Mesenchymal stem cell (in vitro differentiated cells and primary cell): ENCODE results near the gene RPS6KA1.

Experiments used
- DNase-seq: peaks from one replicate; pipeline ENCODE4 v3.0.0-alpha.2; 2013
- H2AFZ ChIP-seq: one replicate; pipeline ENCODE4 v1.6.1; 2013; ENCODE audit warnings: low read depth, mild to moderate bottlenecking, control low read depth, inconsistent platforms, low read length, moderate library complexity
- H2AK5ac ChIP-seq: 2 replicates; pipeline ENCODE4 v1.6.1; 2013; ENCODE audit warnings: low read length, moderate library complexity, mild to moderate bottlenecking, inconsistent platforms; ENCODE audit not compliant: severe bottlenecking
- H2BK120ac ChIP-seq: one replicate; pipeline ENCODE4 v1.6.1; 2013; ENCODE audit warnings: low read depth, mild to moderate bottlenecking, inconsistent platforms, low read length, moderate library complexity
- H2BK12ac ChIP-seq, 2 experiments: one replicate each; pipeline ENCODE4 v1.6.1; 2013; ENCODE audit warnings: inconsistent platforms in 2 of 2, low read length in 2 of 2, mild to moderate bottlenecking in 2 of 2, moderate library complexity in 2 of 2, control low read depth in 1 of 2
- H2BK15ac ChIP-seq: one replicate; pipeline ENCODE4 v1.6.1; 2013; ENCODE audit warnings: mild to moderate bottlenecking, low read depth, inconsistent platforms; ENCODE audit not compliant: poor library complexity, severe bottlenecking
- H2BK5ac ChIP-seq: 2 replicates; pipeline ENCODE4 v1.6.1; 2013; ENCODE audit warnings: low read depth, mild to moderate bottlenecking, low read length, control low read depth, inconsistent platforms; ENCODE audit not compliant: poor library complexity, severe bottlenecking
- H3K14ac ChIP-seq, 2 experiments: one replicate each; pipeline ENCODE4 v1.6.1; 2013; ENCODE audit warnings: inconsistent platforms in 2 of 2, low read length in 2 of 2, control low read depth in 1 of 2, mild to moderate bottlenecking in 1 of 2, moderate library complexity in 1 of 2
- H3K18ac ChIP-seq, 2 experiments: one replicate each; pipeline ENCODE4 v1.6.1; 2013; ENCODE audit warnings: inconsistent platforms in 2 of 2, low read length in 2 of 2, control low read depth in 1 of 2, low read depth in 1 of 2, mild to moderate bottlenecking in 1 of 2
- H3K23ac ChIP-seq, 2 experiments: one replicate each; pipeline ENCODE4 v1.6.1; 2013; ENCODE audit warnings: inconsistent platforms in 2 of 2, low read length in 2 of 2, mild to moderate bottlenecking in 2 of 2, moderate library complexity in 2 of 2, control low read depth in 1 of 2
- H3K27ac ChIP-seq: 2 replicates; pipeline ENCODE4 v1.5.1; 2013; ENCODE audit warnings: mild to moderate bottlenecking, moderate library complexity, low read length, control low read depth, inconsistent platforms; ENCODE audit not compliant: poor library complexity, severe bottlenecking
- H3K27me3 ChIP-seq, 2 experiments: 2 replicates each; pipeline versions ENCODE4 v1.6.1 to v1.7.0; 2013; ENCODE audit warnings: low read length in 2 of 2, mild to moderate bottlenecking in 2 of 2, moderate library complexity in 2 of 2, control low read depth in 1 of 2, inconsistent platforms in 1 of 2; ENCODE audit not compliant: control insufficient read depth in 1 of 2, insufficient read depth in 1 of 2
- H3K36me3 ChIP-seq, 2 experiments: 2 replicates each; pipeline versions ENCODE4 v1.6.1 to v1.7.0; 2013; ENCODE audit warnings: low read length in 2 of 2, control low read depth in 1 of 2, inconsistent platforms in 1 of 2, low read depth in 1 of 2, mild to moderate bottlenecking in 1 of 2; ENCODE audit not compliant: insufficient read depth in 2 of 2, control insufficient read depth in 1 of 2
- H3K4ac ChIP-seq, 2 experiments: one replicate each; pipeline ENCODE4 v1.6.1; 2013; ENCODE audit warnings: inconsistent platforms in 2 of 2, low read length in 2 of 2, mild to moderate bottlenecking in 2 of 2, moderate library complexity in 2 of 2, control low read depth in 1 of 2, low read depth in 1 of 2
- H3K4me1 ChIP-seq: 2 replicates; pipeline ENCODE4 v1.6.1; 2013; ENCODE audit warnings: low read depth, low read length, control low read depth; ENCODE audit not compliant: control insufficient read depth, insufficient read depth
- H3K4me2 ChIP-seq: 2 replicates; pipeline ENCODE4 v1.6.1; 2013; ENCODE audit warnings: low read length, mild to moderate bottlenecking, inconsistent platforms; ENCODE audit not compliant: poor library complexity, severe bottlenecking
- H3K4me3 ChIP-seq, 2 experiments: 2 replicates each; pipeline versions ENCODE4 v1.5.1 to v1.7.0; 2013; ENCODE audit warnings: low read length in 2 of 2, mild to moderate bottlenecking in 2 of 2, control low read depth in 1 of 2, low read depth in 1 of 2; ENCODE audit not compliant: insufficient read depth in 1 of 2
- H3K79me1 ChIP-seq: replicated peaks from 2 replicates; pipeline ENCODE4 v1.6.1; 2013; ENCODE audit warnings: mild to moderate bottlenecking, control low read depth, low read length, inconsistent platforms; ENCODE audit not compliant: poor library complexity, severe bottlenecking
- H3K9ac ChIP-seq: 2 replicates; pipeline ENCODE4 v1.7.0; 2013; ENCODE audit warnings: mild to moderate bottlenecking, low read length, moderate library complexity
- H3K9me3 ChIP-seq: 2 replicates; pipeline ENCODE4 v1.7.0; 2013; ENCODE audit warnings: mild to moderate bottlenecking, low read length; ENCODE audit not compliant: control insufficient read depth
- H4K8ac ChIP-seq: one replicate; pipeline ENCODE4 v1.6.1; 2013; ENCODE audit warnings: inconsistent platforms, mild to moderate bottlenecking, low read length, moderate library complexity
- H4K91ac ChIP-seq: one replicate; pipeline ENCODE4 v1.6.1; 2013; ENCODE audit warnings: mild to moderate bottlenecking, low read length, inconsistent platforms
- WGBS: methylation state at CpG from one replicate; pipeline ENCODE4 v1.1.7; 2013; ENCODE audit warnings: mixed read lengths; 5-methylcytosine and 5-hydroxymethylcytosine counted together

The RPS6KA1 gene

GRCh38 chr1:26574719-26575251 lies 45.2 kb downstream of the RPS6KA1 start:
- H3K4me2 ChIP-seq: no peak overlapping the region
- no peak overlapping the region for H3K23ac ChIP-seq
- no peak overlapping the region for H4K91ac ChIP-seq
- H3K4me3 ChIP-seq: no peak overlapping the region
- H2BK15ac ChIP-seq: no peak overlapping the region
- H3K14ac ChIP-seq: no peak overlapping the region
- no peak overlapping the region for H3K27ac ChIP-seq
- no peak overlapping the region for H2AK5ac ChIP-seq
- H4K8ac ChIP-seq: no peak overlapping the region
- peaks cover 0 to 10% of the 10 kb centered on the region in 2 experiments for H3K27me3 ChIP-seq
- H2BK120ac ChIP-seq: no peak overlapping the region
- H3K4me1 ChIP-seq: peaks cover 5% of the 10 kb centered on the region
- H2BK5ac ChIP-seq: no peak overlapping the region
- H3K79me1 ChIP-seq: no peaks in the 10 kb centered on the region
- peaks cover 0 to 39% of the 10 kb centered on the region in 2 experiments for H3K36me3 ChIP-seq
- DNase-seq: no peak
- H3K18ac ChIP-seq: no peak overlapping the region
- H3K9ac ChIP-seq: no peak overlapping the region
- WGBS: 90% methylated on average over 6 of the region's 6 CpGs
- H2BK12ac ChIP-seq: no peak overlapping the region
- H2AFZ ChIP-seq: no peak overlapping the region
- no peak overlapping the region for H3K4ac ChIP-seq
- no peaks in the 10 kb centered on the region for H3K9me3 ChIP-seq

GRCh38 chr1:26575348-26575747 lies 45.8 kb downstream of the RPS6KA1 start:
- H3K79me1 ChIP-seq: no peaks in the 10 kb centered on the region
- H3K4me3 ChIP-seq: no peak overlapping the region
- H3K4ac ChIP-seq: no peak overlapping the region
- H3K27ac ChIP-seq: no peak overlapping the region
- H2BK15ac ChIP-seq: no peak overlapping the region
- H3K9me3 ChIP-seq: no peaks in the 10 kb centered on the region
- H2AFZ ChIP-seq: no peak overlapping the region
- H3K18ac ChIP-seq: no peak overlapping the region
- no peak overlapping the region for H2AK5ac ChIP-seq
- H3K4me1 ChIP-seq: peaks cover 5% of the 10 kb centered on the region
- H3K4me2 ChIP-seq: no peak overlapping the region
- H2BK5ac ChIP-seq: no peak overlapping the region
- H3K23ac ChIP-seq: no peak overlapping the region
- no peak overlapping the region for H3K14ac ChIP-seq
- no peak overlapping the region for H2BK12ac ChIP-seq
- no peak overlapping the region for H3K9ac ChIP-seq
- peaks cover 0 to 39% of the 10 kb centered on the region in 2 experiments for H3K36me3 ChIP-seq
- H2BK120ac ChIP-seq: no peak overlapping the region
- WGBS: 88% methylated on average over 3 of the region's 3 CpGs
- DNase-seq: no peak
- no peak overlapping the region for H4K8ac ChIP-seq
- H3K27me3 ChIP-seq: peaks cover 0 to 10% of the 10 kb centered on the region in 2 experiments
- no peak overlapping the region for H4K91ac ChIP-seq

- Histone ChIP-seq H3K14ac (no peak overlapping the region), H3K4me2 (no peak overlapping the region), H3K18ac (no peak overlapping the region), H4K91ac (no peak overlapping the region), H3K4me3 (no peak overlapping the region), H3K27ac (no peak overlapping the region), H2BK12ac (no peak overlapping the region), H3K23ac (no peak overlapping the region), H3K79me1 (no peaks in the 10 kb centered on the region), H3K27me3 (peaks cover 0 to 10% of the 10 kb centered on the region in 2 experiments), H2BK15ac (no peak overlapping the region), H2AK5ac (no peak overlapping the region), H3K4me1 (peaks cover 8% of the 10 kb centered on the region), H3K4ac (no peak overlapping the region), H3K36me3 (peaks cover 0 to 17% of the 10 kb centered on the region in 2 experiments), H3K9ac (no peak overlapping the region), H2BK5ac (no peak overlapping the region), H2AFZ (no peak overlapping the region), H2BK120ac (no peak overlapping the region), H4K8ac (no peak overlapping the region), H3K9me3 (no peaks in the 10 kb centered on the region)
- WGBS: 78% methylated on average over 4 of the region's 4 CpGs
- DNase-seq: no peak
Measured at GRCh38 chr1:26578167-26578566, 48.6 kb downstream of the RPS6KA1 start.

- no peaks in the 10 kb centered on the region for H3K9me3 ChIP-seq
- H3K14ac ChIP-seq: no peak overlapping the region
- no peak overlapping the region for H2BK5ac ChIP-seq
- H3K4me3 ChIP-seq: no peak overlapping the region
- no peaks in the 10 kb centered on the region for H3K79me1 ChIP-seq
- DNase-seq: no peak
- H3K18ac ChIP-seq: no peak overlapping the region
- no peak overlapping the region for H2BK120ac ChIP-seq
- 94% methylated on average over 2 of the region's 3 CpGs for WGBS
- no peak overlapping the region for H3K27ac ChIP-seq
- H3K36me3 ChIP-seq: peaks cover 0 to 4% of the 10 kb centered on the region in 2 experiments
- H2AK5ac ChIP-seq: no peak overlapping the region
- no peak overlapping the region for H3K9ac ChIP-seq
- H2BK12ac ChIP-seq: no peak overlapping the region
- peaks cover 4% of the 10 kb centered on the region for H3K4me1 ChIP-seq
- no peak overlapping the region for H3K4ac ChIP-seq
- H3K4me2 ChIP-seq: no peak overlapping the region
- H2BK15ac ChIP-seq: no peak overlapping the region
- no peak overlapping the region for H2AFZ ChIP-seq
- no peak overlapping the region for H3K23ac ChIP-seq
- H3K27me3 ChIP-seq: peaks cover 0 to 10% of the 10 kb centered on the region in 2 experiments
- no peak overlapping the region for H4K8ac ChIP-seq
- H4K91ac ChIP-seq: no peak overlapping the region
Measured at GRCh38 chr1:26579681-26580111, 50.1 kb downstream of the RPS6KA1 start.
